AG04450 (cell line): ENCODE results near the gene STAB2. TPM values are rescaled to one million over a fixed set of nuclear protein-coding genes. Genes with fewer than 3 reads are reported as not detected.
"Not testable (repeated sequence)": the region's sequence is repeated elsewhere in the genome, so short reads cannot be mapped to it uniquely, and the experiment has no call there.

Experiments used
- CTCF ChIA-PET: fragments of 300-600, 350-600 bp; formaldehyde crosslinking; extraction: SDS; loops from one replicate; lab custom pipeline; 2022; ENCODE audit warnings: antibody characterized with exemption, inconsistent platforms; lab: Charles Lee
- POLR2A ChIA-PET: fragments of 350-600 bp; formaldehyde crosslinking; extraction: SDS; loops from one replicate; lab custom pipeline; 2021; ENCODE audit warnings: antibody characterized with exemption, inconsistent platforms; lab: Yijun Ruan, JAX
- DNase-seq: peaks from one replicate; pipeline ENCODE4 v3.0.0-alpha.2; 2011; ENCODE audit warnings: low read depth, low spot score
- H3K27ac ChIP-seq: one replicate; pipeline ENCODE4 v1.5.1; 2012; ENCODE audit warnings: low read depth, low read length, control low read depth
- H3K27me3 ChIP-seq: one replicate; pipeline ENCODE4 v1.6.0; 2012; ENCODE audit warnings: low read length; ENCODE audit not compliant: control insufficient read depth, insufficient read depth
- H3K4me3 ChIP-seq: 2 replicates; pipeline ENCODE4 v1.5.1; 2011; ENCODE audit warnings: mild to moderate bottlenecking, low read depth, low read length, control low read depth
- H3K9me3 ChIP-seq: 2 replicates; pipeline ENCODE4 v1.5.1; 2012; ENCODE audit warnings: low read length; ENCODE audit not compliant: control insufficient read depth, insufficient read depth
- CTCF ChIP-seq: IDR thresholded peaks from 2 replicates; pipeline ENCODE4 v1.5.1; 2011; ENCODE audit warnings: low read depth, low read length, control low read depth, inconsistent platforms
- polyA plus RNA-seq: library from polyadenylated mRNA; depleted of rRNA; stranded (reverse); fragments of >200 nt; gene quantifications from 2 replicates; pipeline ENCODE4 v1.2.3, GENCODE V29; 2011

STAB2 gene
- polyA plus RNA-seq, 1 experiment, result not detected

- CTCF ChIA-PET, result interaction anchor here (1.0 kb wide), 1 partner anchor 8 kb away, joined by 3 read pairs; no protein-coding TSS in a partner anchor
- H3K4me3 ChIP-seq, result no peak overlapping the region
- H3K9me3 ChIP-seq, result no peaks in the 10 kb centered on the region
- no peaks in the 10 kb centered on the region for H3K27me3 ChIP-seq
- H3K27ac ChIP-seq, result no peak overlapping the region
- POLR2A ChIA-PET, result no interaction called here
- DNase-seq, result no peak
- TF ChIP-seq CTCF, result no peak
These were observed 53.8 kb downstream of the STAB2 start for GRCh38 chr12:103640831-103641230.

GRCh38 chr12:103642240-103642864, 55.3 kb downstream of the STAB2 start:
- no peak for DNase-seq
- H3K9me3 ChIP-seq, result no peaks in the 10 kb centered on the region
- POLR2A ChIA-PET, result no interaction called here
- CTCF ChIA-PET, result interaction anchor here (0.9 to 1.2 kb wide), 2 partner anchors 12 to 94 kb away, joined by 3 to 4 read pairs; no protein-coding TSS in a partner anchor
- H3K27ac ChIP-seq, result no peak overlapping the region
- no peaks in the 10 kb centered on the region for H3K27me3 ChIP-seq
- no peak for TF ChIP-seq CTCF
- H3K4me3 ChIP-seq, result no peak overlapping the region

- H3K4me3 ChIP-seq, result no peak overlapping the region
- H3K27me3 ChIP-seq, result peaks cover 1% of the 10 kb centered on the region
- POLR2A ChIA-PET, result no interaction called here
- CTCF ChIA-PET, result no interaction called here
- H3K9me3 ChIP-seq, result no peaks in the 10 kb centered on the region
- H3K27ac ChIP-seq, result no peak overlapping the region
- no peak for DNase-seq
- no peak for TF ChIP-seq CTCF
These were observed 58.1 kb downstream of the STAB2 start for GRCh38 chr12:103645202-103645601.

- H3K27ac ChIP-seq, result no peak overlapping the region
- no peak for TF ChIP-seq CTCF
- peaks cover 2% of the 10 kb centered on the region for H3K27me3 ChIP-seq
- ChIA-PET POLR2A (no interaction called here), CTCF (interaction anchor here (1.0 kb wide), 1 partner anchor 10 kb away, joined by 3 read pairs; no protein-coding TSS in a partner anchor)
- no peak overlapping the region for H3K4me3 ChIP-seq
- no peaks in the 10 kb centered on the region for H3K9me3 ChIP-seq
- no peak for DNase-seq
These were observed 60.2 kb downstream of the STAB2 start for GRCh38 chr12:103647267-103647666.

GRCh38 chr12:103652808-103653207, 65.7 kb downstream of the STAB2 start:
- POLR2A ChIA-PET, result no interaction called here
- Histone ChIP-seq H3K4me3 (no peak overlapping the region), H3K27ac (no peak overlapping the region), H3K9me3 (no peaks in the 10 kb centered on the region), H3K27me3 (peaks cover 2% of the 10 kb centered on the region)
- TF ChIP-seq CTCF, result no peak
- CTCF ChIA-PET, result no interaction called here
- DNase-seq, result no peak

GRCh38 chr12:103653568-103654173, 66.6 kb downstream of the STAB2 start:
- H3K9me3 ChIP-seq, H3K27ac ChIP-seq, H3K4me3 ChIP-seq, POLR2A ChIA-PET, DNase-seq, CTCF ChIA-PET, H3K27me3 ChIP-seq: not testable (repeated sequence)
